Measurements from ENCODE around the gene ERO1A.

- no peak for TF ChIP-seq CTCF (IDR thresholded peaks at IDR 0.05; ENCODE audit: low read depth, low read length, missing input control)
- no peak for TF ChIP-seq REST (IDR thresholded peaks at IDR 0.05)
- no peak for TF ChIP-seq YY1 (IDR thresholded peaks at IDR 0.05)
- no peak for TF ChIP-seq TAF1 (conservative IDR thresholded peaks at IDR 0.05)
- TF ChIP-seq RAD21 (IDR thresholded peaks at IDR 0.05) = no peak
- no peak for TF ChIP-seq JUND (IDR thresholded peaks at IDR 0.05)
- TF ChIP-seq EGR1 (IDR thresholded peaks at IDR 0.05; ENCODE audit: low read depth in 2 of 2) = no peak
- no peak for TF ChIP-seq SP1 (IDR thresholded peaks at IDR 0.05)
- TF ChIP-seq FOXA1 (IDR thresholded peaks at IDR 0.05) = no peak
Measured at GRCh38 chr14:52598568-52598967, 96.8 kb downstream of the ERO1A start.

Data from liver (tissue), 3 donors.